ENCODE measurements around the gene SNX20.
A peak's percentile ranks its signal among the peaks of the same experiment; 100 is the strongest.

Gene SNX20

GRCh38 chr16:50632927-50633800 lies 47.9 kb downstream of the SNX20 start:
- DNase-seq: no peak

DNA sequence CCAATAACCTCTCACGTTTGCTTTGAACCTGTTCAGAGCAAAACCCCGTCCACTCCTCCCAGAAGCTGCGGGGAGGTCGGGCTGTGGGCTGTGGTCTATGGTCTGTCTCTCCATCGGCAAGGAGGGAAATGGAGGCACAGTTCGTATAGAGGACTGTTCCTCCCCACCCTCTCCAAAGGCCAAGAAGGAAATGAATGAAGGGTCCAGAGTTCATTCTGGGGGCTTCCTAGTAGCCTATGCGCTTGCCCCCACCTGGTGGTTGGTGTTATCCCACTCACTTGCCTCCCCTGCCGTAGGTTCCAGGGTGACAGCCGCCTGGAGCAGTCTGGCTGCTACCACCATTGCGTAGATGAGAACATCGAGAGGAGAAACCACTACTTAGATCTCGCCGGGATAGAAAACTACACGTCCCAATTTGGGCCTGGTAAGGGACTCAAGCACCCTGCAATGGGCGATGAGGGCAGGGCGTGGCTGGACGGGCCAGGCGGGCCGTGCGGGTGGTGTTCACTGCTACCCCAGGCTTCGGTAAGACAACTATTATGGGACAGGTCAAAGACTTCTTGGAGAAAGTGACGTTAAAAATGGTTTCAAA lies 49.0 kb downstream of the SNX20 start:
- no peak for DNase-seq

DNA sequence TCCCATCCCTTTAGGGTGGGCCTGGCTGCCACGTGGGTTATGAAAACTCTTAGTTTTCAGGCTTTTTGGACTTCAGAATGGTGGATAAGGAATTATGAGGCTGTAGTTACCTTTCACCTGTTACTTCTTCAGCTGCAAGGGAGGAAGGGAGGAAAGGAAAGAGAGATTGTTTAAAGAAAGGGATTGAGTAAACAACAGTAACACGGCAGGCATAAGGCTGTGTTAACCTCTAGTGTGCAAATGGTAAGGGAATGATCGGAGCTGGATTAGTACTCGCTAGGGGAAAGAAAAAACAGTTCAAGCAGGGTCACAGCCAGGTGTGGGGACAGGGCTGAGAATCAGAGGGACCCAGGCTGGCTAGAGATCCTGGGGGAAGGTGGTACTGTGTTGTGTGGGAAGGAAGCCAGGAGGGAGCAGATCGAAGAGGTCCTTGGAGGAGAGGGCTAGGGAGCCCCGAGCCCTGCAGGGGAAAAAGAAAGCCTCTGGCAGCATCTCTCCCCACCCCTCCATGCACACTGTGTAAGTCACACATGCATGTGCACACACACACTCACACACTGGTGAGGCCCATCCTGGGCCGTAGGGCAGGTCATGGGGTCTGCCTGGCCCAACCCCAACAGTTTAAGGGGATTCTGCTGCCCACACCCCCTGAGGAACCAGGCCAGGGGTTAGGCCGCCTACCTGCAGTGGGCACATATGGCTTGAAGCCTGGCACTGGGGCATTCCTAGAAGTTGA lies 49.7 kb downstream of the SNX20 start:
- DNase-seq: peak; percentile 19

- DNase-seq: no peak
Measured at GRCh38 chr16:50630394-50631020, 50.6 kb downstream of the SNX20 start.

GRCh38 chr16:50629334-50629733 lies 51.8 kb downstream of the SNX20 start:
- DNase-seq: no peak

- no peak for DNase-seq
Measured at GRCh38 chr16:50628156-50628802, 52.8 kb downstream of the SNX20 start.

DNA sequence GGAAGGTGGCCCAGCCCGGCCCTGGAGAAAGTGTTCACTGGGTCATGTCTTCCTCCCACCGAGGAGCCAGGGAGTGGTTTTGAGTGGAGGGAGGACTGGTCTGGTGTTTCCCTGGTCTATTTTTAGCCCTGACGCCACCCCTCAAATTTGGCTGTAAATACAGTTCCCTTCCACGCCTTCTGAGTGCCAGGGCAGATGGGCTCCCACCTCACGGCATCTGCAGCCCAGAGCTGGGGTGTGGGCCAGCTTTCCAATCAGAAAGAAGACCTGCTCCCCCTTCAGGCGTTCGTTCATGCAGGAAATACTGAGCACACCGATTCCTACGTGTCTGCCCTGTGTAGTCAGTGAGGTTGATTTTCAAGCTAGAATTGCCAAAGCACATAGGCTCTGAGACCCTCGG lies 53.7 kb downstream of the SNX20 start:
- no peak for DNase-seq

DNA sequence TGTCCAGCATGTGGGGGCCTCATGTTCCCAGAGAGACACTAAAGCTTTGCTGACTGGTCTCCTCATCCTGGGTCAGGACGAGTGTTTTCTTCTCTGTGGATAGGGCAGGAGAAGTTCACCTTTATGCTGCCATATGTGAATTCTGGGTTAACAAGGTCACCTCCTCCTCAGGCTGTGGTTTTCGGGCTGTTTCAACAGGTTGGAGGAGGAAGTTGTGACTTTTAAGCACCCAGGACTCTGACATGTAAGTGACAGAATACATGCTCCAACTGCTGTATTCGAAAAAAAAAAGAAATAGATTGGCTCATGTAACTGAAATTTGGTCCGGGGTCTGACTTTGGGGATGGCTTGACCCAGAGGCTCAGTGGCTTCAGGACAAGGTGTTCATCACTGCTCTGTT lies 54.2 kb downstream of the SNX20 start:
- DNase-seq: no peak

GRCh38 chr16:50625374-50625773 lies 55.7 kb downstream of the SNX20 start:
- DNase-seq: no peak

GRCh38 chr16:50624449-50624970 lies 56.6 kb downstream of the SNX20 start:
- no peak for DNase-seq

GRCh38 chr16:50622643-50623369 lies 58.3 kb downstream of the SNX20 start:
- DNase-seq: no peak

DNA sequence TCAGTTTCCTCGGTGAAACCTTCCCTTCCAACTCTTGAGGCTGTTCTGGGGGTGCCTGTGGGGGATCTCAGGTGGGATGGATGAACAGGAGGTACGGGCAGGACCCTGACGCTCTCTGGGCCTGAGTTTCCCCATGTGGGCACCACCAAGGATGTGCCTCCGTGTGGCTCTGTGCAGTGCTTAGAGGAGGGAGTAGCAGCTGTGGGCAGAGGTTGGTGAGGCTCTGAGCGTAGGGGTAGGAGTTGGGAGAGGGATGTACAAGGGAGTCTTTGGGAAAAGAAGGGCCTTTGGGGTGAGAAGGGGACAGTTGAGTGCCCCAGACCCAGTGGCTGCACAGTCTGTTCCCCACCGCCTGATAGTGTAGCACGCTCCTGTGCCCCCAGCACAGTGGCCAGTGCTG lies 59.1 kb downstream of the SNX20 start:
- DNase-seq: no peak
